Stimulated activated CD8-positive, alpha-beta memory T cell treated with anti-CD3 and anti-CD28 coated beads, Interleukin-12 subunit alpha, Interleukin-12 subunit beta, amount 100 ng/mL, for 24 hours (primary cell): ENCODE data around the gene EZH2.

Experiments
- DNase-seq: peaks from one replicate; pipeline ENCODE4 v3.0.0-alpha.2; 2020; ENCODE audit errors: extremely low read depth

EZH2 gene

DNA sequence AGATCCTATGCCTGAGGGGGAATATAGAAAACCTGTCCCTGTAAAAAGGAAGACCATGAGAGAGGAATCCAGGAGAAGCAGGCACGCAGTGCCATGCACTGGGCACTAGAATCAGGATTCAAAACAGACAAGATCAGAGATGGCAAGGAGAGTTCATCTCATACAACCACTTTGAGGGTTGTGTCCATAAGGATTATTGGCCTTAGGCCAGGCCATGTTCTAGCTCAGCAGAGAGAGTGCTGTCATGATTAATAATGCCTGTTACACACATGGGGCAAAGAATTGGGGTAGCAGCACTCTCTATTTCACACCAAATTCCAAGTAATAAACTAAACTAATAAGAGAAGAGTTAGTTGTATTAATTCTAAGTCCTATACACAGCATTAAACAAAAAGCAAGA, 29.1 kb downstream of the EZH2 start:
- no peak for DNase-seq

GRCh38 chr7:148852272-148852671, 31.8 kb downstream of the EZH2 start:
- DNase-seq, result no peak

DNA sequence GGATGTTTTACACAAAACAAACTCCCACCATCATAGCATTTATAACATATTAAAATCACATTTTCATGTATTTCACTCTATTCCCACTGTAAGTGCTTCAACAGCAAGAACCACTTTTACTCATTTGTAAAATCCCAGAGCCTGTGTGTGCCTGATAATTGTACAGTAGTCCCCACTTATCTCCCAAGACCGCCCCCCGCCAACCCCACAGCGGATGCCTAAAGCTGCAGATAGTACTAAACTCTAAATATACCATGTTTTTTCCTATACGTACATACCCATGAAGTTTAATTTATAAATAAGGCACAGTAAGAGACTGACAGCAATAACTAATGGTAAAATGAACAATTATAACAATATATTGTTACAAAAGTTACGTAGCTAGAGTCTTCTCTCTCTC, 33.5 kb downstream of the EZH2 start:
- no peak for DNase-seq

GRCh38 chr7:148849393-148850098, 34.5 kb downstream of the EZH2 start:
- no peak for DNase-seq

GRCh38 chr7:148847815-148848734, 36.0 kb downstream of the EZH2 start:
- no peak for DNase-seq

- no peak for DNase-seq
Measured at GRCh38 chr7:148838905-148839304, 45.2 kb downstream of the EZH2 start.

DNA sequence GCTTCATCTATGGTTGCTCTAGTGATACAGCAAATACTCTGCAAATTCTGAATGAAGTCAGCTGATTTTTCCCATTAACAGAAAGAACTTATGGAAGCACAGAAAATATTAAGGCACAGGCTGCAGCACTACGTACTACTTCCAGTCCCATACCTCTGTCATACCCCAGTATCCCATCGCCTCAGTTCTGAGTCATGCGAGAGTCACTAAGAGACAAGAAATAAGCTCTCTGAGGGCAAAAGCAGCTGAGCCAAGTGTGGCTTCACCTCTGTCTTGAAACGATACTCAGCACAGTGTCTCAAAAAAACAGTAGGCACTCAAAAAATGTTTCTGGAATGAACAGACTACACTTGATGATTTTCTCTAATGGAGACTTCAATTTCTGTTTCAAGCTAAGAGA, 48.2 kb downstream of the EZH2 start:
- no peak for DNase-seq

GRCh38 chr7:148834605-148835004, 49.5 kb downstream of the EZH2 start:
- no peak for DNase-seq

GRCh38 chr7:148831782-148832181, 52.3 kb downstream of the EZH2 start:
- DNase-seq, result no peak

GRCh38 chr7:148830897-148831692, 53.0 kb downstream of the EZH2 start:
- no peak for DNase-seq

GRCh38 chr7:148828965-148829364, 55.1 kb downstream of the EZH2 start:
- no peak for DNase-seq

- DNase-seq, result no peak
Measured at GRCh38 chr7:148825338-148825737, 58.8 kb downstream of the EZH2 start.

GRCh38 chr7:148824864-148825263, 59.2 kb downstream of the EZH2 start:
- no peak for DNase-seq

DNA sequence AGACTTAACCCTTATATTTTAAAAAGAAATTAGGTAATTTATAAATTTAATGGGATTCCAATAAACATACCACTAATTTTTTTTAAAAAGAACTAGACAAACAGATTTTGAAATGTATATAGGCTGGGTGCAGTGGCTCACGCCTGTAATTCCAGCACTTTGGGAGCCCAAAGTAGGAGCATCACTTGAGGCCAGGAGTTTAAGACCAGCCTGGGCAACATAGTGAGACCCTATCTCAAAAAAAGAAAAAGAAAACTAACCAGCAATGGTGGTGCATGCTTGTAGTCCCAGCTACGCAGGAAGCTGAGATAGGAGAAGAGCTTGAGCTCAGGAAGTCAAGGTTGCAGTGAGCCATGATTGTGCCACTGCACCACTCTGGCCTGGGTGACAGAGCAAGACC, 62.7 kb downstream of the EZH2 start:
- DNase-seq, result no peak

- no peak for DNase-seq
Measured at GRCh38 chr7:148819697-148820360, 64.3 kb downstream of the EZH2 start.

GRCh38 chr7:148815612-148816011, 68.5 kb downstream of the EZH2 start:
- DNase-seq, result no peak

DNA sequence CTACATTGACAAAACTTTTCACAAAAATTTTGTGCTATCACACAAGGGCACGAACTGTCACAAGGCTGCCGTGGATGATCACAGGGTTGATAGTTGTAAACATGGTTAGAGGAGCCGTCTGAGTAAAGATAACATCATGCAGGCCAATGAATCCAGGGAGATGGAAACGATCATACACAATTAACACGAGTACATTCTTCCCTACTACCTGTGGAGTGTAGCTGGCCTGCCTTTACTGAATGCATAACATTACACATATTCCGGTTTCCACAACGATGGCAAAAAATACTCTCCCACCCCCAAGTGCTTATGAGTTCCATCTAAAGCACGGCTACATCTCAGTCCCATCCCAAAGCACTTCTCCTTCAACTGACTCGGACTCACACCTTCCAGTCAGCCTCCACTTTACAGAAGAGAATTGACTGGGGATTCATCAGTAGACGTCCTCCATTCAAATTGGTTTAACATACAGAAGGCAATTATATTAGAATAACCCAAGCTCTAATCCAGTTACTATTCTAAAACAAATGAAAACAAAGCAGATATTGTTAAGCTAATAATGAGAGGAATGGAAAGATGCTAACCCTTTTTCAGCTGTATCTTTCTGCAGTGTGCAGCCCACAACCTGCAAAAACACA, 69.0 kb downstream of the EZH2 start:
- DNase-seq, result no peak

DNA sequence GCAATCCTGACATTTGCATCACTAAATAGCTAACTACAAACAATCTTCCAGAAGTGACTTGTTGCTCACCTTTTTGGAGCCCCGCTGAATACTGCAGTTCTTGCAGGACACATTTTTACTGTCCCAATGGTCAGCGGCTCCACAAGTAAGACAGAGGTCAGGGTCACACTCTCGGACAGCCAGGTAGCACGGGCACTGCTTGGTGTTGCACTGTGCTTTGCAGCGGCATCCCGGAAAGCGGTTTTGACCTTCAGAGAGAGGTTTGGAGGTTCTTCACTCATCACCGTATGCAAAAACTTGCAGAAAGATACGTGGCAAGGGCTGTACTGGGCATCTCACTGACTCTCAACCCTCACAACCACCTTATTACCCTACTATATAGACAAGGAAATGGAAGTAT, 70.2 kb downstream of the EZH2 start:
- no peak for DNase-seq

GRCh38 chr7:148811892-148812291, 72.2 kb downstream of the EZH2 start:
- DNase-seq, result no peak

GRCh38 chr7:148809856-148810255, 74.2 kb downstream of the EZH2 start:
- DNase-seq, result no peak

DNA sequence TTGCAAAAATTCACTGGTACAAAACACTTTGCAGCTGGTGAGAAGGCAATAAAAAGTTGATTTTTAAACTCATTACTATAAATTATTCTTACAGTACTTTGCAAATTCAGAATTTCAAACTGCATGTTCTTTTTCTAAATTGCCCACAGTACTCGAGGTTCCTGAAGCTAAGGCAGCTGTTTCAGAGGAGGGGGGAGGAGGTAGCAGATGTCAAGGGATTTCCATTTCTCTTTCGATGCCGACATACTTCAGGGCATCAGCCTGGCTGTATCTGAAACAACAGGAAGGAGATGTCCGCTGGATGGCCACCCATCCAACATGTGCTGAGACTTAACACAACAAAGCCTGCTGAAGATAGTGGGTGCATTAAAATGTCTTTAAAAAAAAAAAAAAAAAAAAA, 76.7 kb downstream of the EZH2 start:
- no peak for DNase-seq
